Bronchial epithelial cell (primary cell): ENCODE measurements around the gene AUTS2. TPM values are rescaled to one million over a fixed set of nuclear protein-coding genes. Genes with fewer than 3 reads are reported as not detected.
A peak's percentile ranks its signal among the peaks of the same experiment; 100 is the strongest.

Experiments
- DNase-seq: peaks from one replicate; pipeline ENCODE4 v3.0.0-alpha.2; 2010; ENCODE audit warnings: low read depth
- FAIRE-seq: peaks from 2 replicates; lab custom pipeline; 2011; peaks lifted over from hg19 to GRCh38; lab: Jason Lieb, UNC
- H3K27me3 ChIP-seq: 2 replicates; pipeline ENCODE4 v1.5.1; 2011; ENCODE audit warnings: low read length; ENCODE audit not compliant: control insufficient read depth, insufficient read depth
- H3K36me3 ChIP-seq: 2 replicates; pipeline ENCODE4 v1.5.1; 2011; ENCODE audit warnings: low read length; ENCODE audit not compliant: control insufficient read depth, insufficient read depth
- H3K4me3 ChIP-seq: 2 replicates; pipeline ENCODE4 v1.5.1; 2011; ENCODE audit warnings: mild to moderate bottlenecking, low read depth, low read length, control low read depth
- total RNA-seq: library from RNA; depleted of rRNA; stranded (reverse); fragments of >200 nt; gene quantifications from 2 replicates; pipeline ENCODE4 v1.2.1, GENCODE V29; 2014
- TF ChIP-seq, protein P1 (sequence below): IDR thresholded peaks from 2 replicates; pipeline ENCODE4 v1.5.1; 2011; ENCODE audit warnings: mild to moderate bottlenecking, moderate library complexity, low read length, control low read depth, inconsistent platforms; ENCODE audit not compliant: insufficient read depth, severe bottlenecking

Gene AUTS2
- total RNA-seq, 1 donor from 2014 or later: 9.5 TPM

DNA sequence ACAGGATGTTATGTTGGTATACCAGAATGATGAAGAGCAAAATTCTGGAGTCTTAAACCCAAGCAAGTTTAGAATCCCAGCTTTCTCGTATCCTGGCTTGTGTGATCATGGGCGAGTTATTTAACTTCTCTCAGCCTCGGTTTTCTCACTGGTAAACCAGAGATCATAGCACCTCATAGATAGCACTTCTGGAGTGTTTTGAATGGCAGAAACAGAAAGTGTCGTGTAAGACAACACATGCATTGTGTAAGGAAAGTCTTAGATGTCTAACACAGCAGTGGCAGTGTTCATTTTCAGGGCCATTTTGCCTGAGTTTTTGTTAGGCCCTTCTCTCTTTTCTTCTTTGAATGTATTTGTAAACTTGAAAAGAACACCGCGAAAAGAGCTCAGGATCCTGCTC lies 465.1 kb downstream of the AUTS2 start:
- FAIRE-seq: no peak
- no peak for DNase-seq
- TF ChIP-seq, protein P1, sequence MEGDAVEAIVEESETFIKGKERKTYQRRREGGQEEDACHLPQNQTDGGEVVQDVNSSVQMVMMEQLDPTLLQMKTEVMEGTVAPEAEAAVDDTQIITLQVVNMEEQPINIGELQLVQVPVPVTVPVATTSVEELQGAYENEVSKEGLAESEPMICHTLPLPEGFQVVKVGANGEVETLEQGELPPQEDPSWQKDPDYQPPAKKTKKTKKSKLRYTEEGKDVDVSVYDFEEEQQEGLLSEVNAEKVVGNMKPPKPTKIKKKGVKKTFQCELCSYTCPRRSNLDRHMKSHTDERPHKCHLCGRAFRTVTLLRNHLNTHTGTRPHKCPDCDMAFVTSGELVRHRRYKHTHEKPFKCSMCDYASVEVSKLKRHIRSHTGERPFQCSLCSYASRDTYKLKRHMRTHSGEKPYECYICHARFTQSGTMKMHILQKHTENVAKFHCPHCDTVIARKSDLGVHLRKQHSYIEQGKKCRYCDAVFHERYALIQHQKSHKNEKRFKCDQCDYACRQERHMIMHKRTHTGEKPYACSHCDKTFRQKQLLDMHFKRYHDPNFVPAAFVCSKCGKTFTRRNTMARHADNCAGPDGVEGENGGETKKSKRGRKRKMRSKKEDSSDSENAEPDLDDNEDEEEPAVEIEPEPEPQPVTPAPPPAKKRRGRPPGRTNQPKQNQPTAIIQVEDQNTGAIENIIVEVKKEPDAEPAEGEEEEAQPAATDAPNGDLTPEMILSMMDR: no peak
- Histone ChIP-seq H3K27me3 (no peaks in the 10 kb centered on the region), H3K36me3 (no peaks in the 10 kb centered on the region), H3K4me3 (no peak overlapping the region)

DNA sequence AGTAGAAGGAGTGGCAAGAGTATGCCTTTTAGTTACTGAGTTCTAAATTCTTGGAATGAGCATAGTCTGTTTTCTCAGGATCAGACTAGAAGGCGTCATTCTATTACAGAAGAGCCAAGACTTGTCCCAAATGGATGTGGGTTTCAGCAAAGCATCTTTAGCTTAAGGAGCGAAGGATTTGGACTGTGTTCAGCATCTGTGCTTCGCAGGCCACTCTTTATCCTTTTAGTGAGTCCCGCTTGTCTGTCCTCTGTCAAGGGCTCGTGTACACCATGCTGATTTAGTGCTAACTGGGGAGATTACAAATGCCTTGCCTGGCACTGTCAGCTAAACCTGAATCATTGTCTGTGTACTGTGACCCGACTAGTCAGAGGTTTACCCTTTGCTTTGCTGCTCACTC lies 465.7 kb downstream of the AUTS2 start:
- FAIRE-seq (peak; percentile 13), DNase-seq (no peak)
- Histone ChIP-seq H3K36me3 (no peaks in the 10 kb centered on the region), H3K4me3 (no peak overlapping the region), H3K27me3 (no peaks in the 10 kb centered on the region)
- TF ChIP-seq, protein P1: no peak

DNA sequence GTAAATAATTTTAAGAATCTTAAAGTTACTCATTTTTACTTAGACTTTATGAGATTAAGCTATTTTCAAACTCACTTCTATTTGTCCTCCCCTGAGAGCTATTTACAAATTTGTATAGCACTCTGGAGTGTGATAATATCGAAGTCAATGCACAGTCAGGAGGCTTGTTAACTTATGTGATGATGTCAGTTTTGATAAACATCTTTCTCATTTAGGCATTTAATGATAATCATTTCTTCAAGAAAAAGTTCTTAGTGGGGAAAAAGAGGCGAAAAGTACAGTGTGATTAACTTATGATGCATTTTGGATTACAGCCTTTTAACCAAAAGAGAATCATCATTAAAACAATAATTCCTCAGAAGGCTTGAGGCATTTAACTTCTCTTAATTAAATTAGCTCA lies 468.6 kb downstream of the AUTS2 start:
- DNase-seq (no peak), FAIRE-seq (no peak)
- H3K27me3 ChIP-seq: no peaks in the 10 kb centered on the region
- H3K4me3 ChIP-seq: no peak overlapping the region
- TF ChIP-seq, protein P1: no peak
- no peaks in the 10 kb centered on the region for H3K36me3 ChIP-seq

DNA sequence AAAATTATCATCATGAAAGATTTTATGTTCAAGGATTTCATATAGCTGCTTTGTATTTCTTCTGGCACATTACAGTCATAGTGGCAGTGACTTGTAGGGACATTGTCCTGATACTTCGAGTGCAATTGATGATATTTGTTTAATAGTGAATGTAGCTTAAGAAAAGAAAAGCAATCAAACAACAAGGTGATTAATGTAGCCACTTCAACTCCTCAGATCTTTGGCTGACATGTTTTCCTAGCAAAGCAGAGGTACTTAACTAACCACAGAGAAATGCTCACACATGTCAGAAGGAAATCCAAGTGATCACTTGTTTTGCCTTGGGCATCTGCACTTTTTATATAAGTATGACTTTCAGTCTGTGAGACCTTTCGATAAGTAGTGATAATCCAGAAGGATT lies 470.3 kb downstream of the AUTS2 start:
- TF ChIP-seq, protein P1: no peak
- FAIRE-seq: no peak
- Histone ChIP-seq H3K36me3 (no peaks in the 10 kb centered on the region), H3K27me3 (no peaks in the 10 kb centered on the region), H3K4me3 (no peak overlapping the region)
- DNase-seq: peak; percentile 44

DNA sequence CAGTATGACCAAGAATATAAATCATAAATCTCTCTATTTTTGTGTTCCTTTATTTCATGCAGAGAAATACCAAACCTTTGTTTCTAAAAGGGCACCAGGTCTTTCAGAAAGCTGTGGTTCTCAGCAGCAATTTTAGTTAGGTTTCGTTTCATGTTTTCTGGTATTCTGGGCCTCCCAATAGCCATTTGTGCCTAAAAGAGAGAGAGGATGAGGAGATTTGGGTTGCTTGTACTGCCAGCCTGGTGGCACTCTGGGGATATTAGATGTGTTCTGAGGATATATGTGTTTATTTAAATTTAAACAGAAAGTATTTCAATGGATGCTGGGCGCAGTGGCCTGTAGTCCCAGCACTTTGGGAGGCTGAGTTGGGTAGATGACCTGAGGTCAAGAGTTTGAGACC lies 471.7 kb downstream of the AUTS2 start:
- FAIRE-seq (no peak), DNase-seq (no peak)
- H3K27me3 ChIP-seq: no peaks in the 10 kb centered on the region
- no peaks in the 10 kb centered on the region for H3K36me3 ChIP-seq
- TF ChIP-seq, protein P1: no peak
- no peak overlapping the region for H3K4me3 ChIP-seq

DNA sequence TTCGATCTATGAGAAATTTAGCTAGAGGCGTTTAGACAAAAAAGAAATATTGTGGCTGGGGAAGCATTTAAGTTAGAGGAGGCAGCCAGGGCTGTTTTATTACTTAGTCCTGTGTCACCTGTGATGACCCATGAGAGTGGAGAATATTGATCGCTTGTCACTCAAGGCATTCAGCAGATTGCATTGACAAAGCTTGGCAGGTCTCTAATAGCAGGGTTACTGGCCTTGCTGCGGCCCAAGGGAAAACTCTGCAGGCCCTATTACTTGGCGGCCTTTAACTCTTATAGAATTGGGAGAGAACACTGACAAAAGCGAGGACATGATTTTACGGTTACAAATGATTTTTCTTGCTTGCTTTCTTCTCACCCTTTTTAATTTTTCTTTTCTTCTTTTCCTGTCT lies 473.5 kb downstream of the AUTS2 start:
- DNase-seq (no peak), FAIRE-seq (no peak)
- Histone ChIP-seq H3K27me3 (no peaks in the 10 kb centered on the region), H3K4me3 (no peak overlapping the region), H3K36me3 (no peaks in the 10 kb centered on the region)
- TF ChIP-seq, protein P1: no peak
